ENCODE data around the gene OMA1.

The OMA1 gene

DNA sequence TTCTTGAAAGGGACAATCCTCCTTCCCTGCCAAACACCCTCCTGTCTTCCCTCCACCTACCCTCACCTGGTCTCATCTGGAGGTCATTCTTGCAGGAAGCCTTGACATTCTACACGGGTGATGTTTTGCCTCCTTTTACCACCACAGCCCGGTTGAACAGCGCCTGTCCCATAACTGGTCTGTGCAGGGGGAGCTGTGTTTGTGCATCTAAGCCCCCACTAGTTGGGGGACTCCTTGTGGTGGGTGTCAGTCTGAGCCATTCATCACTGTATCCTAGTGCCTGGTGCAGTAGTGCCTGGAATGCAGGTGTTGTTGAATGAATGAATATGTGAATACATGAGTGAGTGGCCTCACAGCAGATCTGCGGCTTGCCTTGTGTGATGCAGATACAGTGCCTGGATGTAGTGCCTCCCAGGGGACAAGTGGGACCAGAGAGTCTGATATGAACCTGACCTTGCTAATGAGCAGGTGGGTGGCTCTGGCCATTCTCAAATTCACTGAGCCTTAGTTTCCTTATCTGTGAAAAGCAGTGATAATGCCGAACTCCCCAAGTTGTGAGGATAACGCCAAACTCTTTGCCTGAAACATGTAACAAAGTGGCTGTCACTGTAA lies 79.8 kb downstream of the OMA1 start:
- no peak overlapping the region for H3K4me3 ChIP-seq
- H3K27ac ChIP-seq: no peak overlapping the region
- DNase-seq: no peak
- intact Hi-C loops (cut with DNase I; ENCODE audit: low total_unique reads): no loop called here
- H3K9me3 ChIP-seq: no peaks in the 10 kb centered on the region
- no peaks in the 10 kb centered on the region for H3K27me3 ChIP-seq
- no peaks in the 10 kb centered on the region for H3K4me1 ChIP-seq
- no peak for TF ChIP-seq CTCF (IDR thresholded peaks at IDR 0.05)
- peaks cover 0 to 19% (median 3%) of the 10 kb centered on the region in 3 donors for H3K36me3 ChIP-seq

GRCh38 chr1:58465825-58466629 lies 80.5 kb downstream of the OMA1 start:
- H3K4me1 ChIP-seq: no peaks in the 10 kb centered on the region
- peaks cover 0 to 19% (median 3%) of the 10 kb centered on the region in 3 donors for H3K36me3 ChIP-seq
- intact Hi-C loops (cut with DNase I; ENCODE audit: low total_unique reads): no loop called here
- no peak for TF ChIP-seq CTCF (IDR thresholded peaks at IDR 0.05)
- no peaks in the 10 kb centered on the region for H3K27me3 ChIP-seq
- no peak overlapping the region for H3K4me3 ChIP-seq
- DNase-seq: no peak
- H3K9me3 ChIP-seq: no peaks in the 10 kb centered on the region
- no peak overlapping the region for H3K27ac ChIP-seq

- Histone ChIP-seq H3K4me1 (no peaks in the 10 kb centered on the region), H3K4me3 (no peak overlapping the region), H3K27me3 (no peaks in the 10 kb centered on the region), H3K9me3 (no peaks in the 10 kb centered on the region), H3K36me3 (peaks cover 0 to 19% (median 3%) of the 10 kb centered on the region in 3 donors), H3K27ac (no peak overlapping the region)
- no peak for TF ChIP-seq CTCF (IDR thresholded peaks at IDR 0.05)
- intact Hi-C loops (cut with DNase I; ENCODE audit: low total_unique reads): no loop called here
- DNase-seq: no peak
These were observed 81.3 kb downstream of the OMA1 start for GRCh38 chr1:58465176-58465575.

GRCh38 chr1:58460469-58460868 lies 86.1 kb downstream of the OMA1 start:
- H3K36me3 ChIP-seq: no peaks in the 10 kb centered on the region
- no peak overlapping the region for H3K4me3 ChIP-seq
- H3K27ac ChIP-seq: no peak overlapping the region
- DNase-seq: no peak
- intact Hi-C loops (cut with DNase I; ENCODE audit: low total_unique reads): no loop called here
- no peak for TF ChIP-seq CTCF (IDR thresholded peaks at IDR 0.05)
- H3K27me3 ChIP-seq: no peaks in the 10 kb centered on the region
- peaks cover 0 to 6% (median 0%) of the 10 kb centered on the region in 4 donors for H3K4me1 ChIP-seq
- no peaks in the 10 kb centered on the region for H3K9me3 ChIP-seq

DNA sequence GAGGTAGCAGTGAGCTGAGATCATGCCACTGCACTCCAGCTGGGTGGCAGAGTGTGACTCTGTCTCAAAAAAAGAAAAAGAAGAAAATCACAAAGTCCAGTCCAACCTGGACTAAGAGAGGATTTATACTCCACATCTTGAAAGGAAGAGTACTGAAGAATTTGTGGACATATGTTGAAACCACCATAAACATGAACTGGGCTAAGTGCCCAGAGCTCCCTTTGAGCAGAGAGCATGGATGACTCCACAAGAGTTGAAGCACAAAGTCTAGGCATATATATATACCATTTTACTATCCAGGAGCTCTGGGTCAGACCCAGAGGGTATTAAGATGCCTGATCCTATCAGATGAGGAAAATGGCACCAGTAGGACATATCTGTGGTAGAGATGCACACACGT lies 86.6 kb downstream of the OMA1 start:
- TF ChIP-seq CTCF (IDR thresholded peaks at IDR 0.05): no peak
- no peaks in the 10 kb centered on the region for H3K36me3 ChIP-seq
- H3K4me3 ChIP-seq: no peak overlapping the region
- H3K9me3 ChIP-seq: no peaks in the 10 kb centered on the region
- H3K27me3 ChIP-seq: no peaks in the 10 kb centered on the region
- intact Hi-C loops (cut with DNase I; ENCODE audit: low total_unique reads): no loop called here
- DNase-seq: no peak
- H3K27ac ChIP-seq: no peak overlapping the region
- H3K4me1 ChIP-seq: peaks cover 0 to 6% (median 0%) of the 10 kb centered on the region in 4 donors

All from tibial artery (tissue), 4 donors.